CD14-positive monocyte (primary cell): ENCODE results near the gene GSTM4. TPM values are rescaled to one million over a fixed set of nuclear protein-coding genes. Genes with fewer than 3 reads are reported as not detected.

Experiments
- DNase-seq, 3 donors: peaks; one replicate each; pipeline ENCODE4 v3.0.0-alpha.2; 2011 to 2022
- H2AFZ ChIP-seq: 2 replicates; pipeline ENCODE4 v1.6.0; 2012; ENCODE audit warnings: mild to moderate bottlenecking, low read depth, low read length, inconsistent platforms; ENCODE audit not compliant: insufficient read depth, poor library complexity, severe bottlenecking
- H3K27ac ChIP-seq, 2 donors: 1 replicate in 1 of 2; 2 replicates in 1 of 2; pipeline ENCODE4 v1.5.1; 2012 to 2013; ENCODE audit warnings: low read length in 2 of 2, control low read depth in 1 of 2, inconsistent platforms in 1 of 2, low read depth in 1 of 2, mild to moderate bottlenecking in 1 of 2
- H3K27me3 ChIP-seq, 2 donors: one replicate each; pipeline versions ENCODE4 v1.6.0 to v1.6.1; 2011 to 2013; ENCODE audit warnings: low read length in 2 of 2; ENCODE audit not compliant: control insufficient read depth in 2 of 2, insufficient read depth in 2 of 2
- H3K36me3 ChIP-seq, 2 donors: replicated peaks in 1 of 2; 1 replicate in 1 of 2; 2 replicates in 1 of 2; pipeline versions ENCODE4 v1.5.1 to v1.6.1; 2012 to 2013; ENCODE audit warnings: low read length in 2 of 2, control low read depth in 1 of 2, inconsistent platforms in 1 of 2, mild to moderate bottlenecking in 1 of 2; ENCODE audit not compliant: insufficient read depth in 2 of 2, control insufficient read depth in 1 of 2
- H3K4me1 ChIP-seq, 2 donors: 1 replicate in 1 of 2; 2 replicates in 1 of 2; pipeline versions ENCODE4 v1.5.1 to v1.6.1; 2012 to 2013; ENCODE audit warnings: low read length in 2 of 2, control low read depth in 1 of 2, inconsistent platforms in 1 of 2, mild to moderate bottlenecking in 1 of 2, moderate library complexity in 1 of 2; ENCODE audit not compliant: insufficient read depth in 2 of 2, control insufficient read depth in 1 of 2
- H3K4me2 ChIP-seq: replicated peaks from 2 replicates; pipeline ENCODE3; 2012; ENCODE audit warnings: low read length, moderate library complexity, mild to moderate bottlenecking; ENCODE audit not compliant: poor library complexity, severe bottlenecking; ENCODE audit errors: extremely low read depth
- H3K4me3 ChIP-seq, 3 experiments: fragments of 200-600 bp in 1 of 3; sonication (generic) in 1 of 3; replicated peaks in 1 of 3; 1 replicate in 2 of 3; 2 replicates in 1 of 3; pipeline ENCODE4 v1.5.1; 2011 to 2013; ENCODE audit warnings: low read length in 3 of 3, mild to moderate bottlenecking in 3 of 3, control low read depth in 2 of 3, low read depth in 2 of 3, inconsistent platforms in 1 of 3, moderate library complexity in 1 of 3
- H3K79me2 ChIP-seq: 2 replicates; pipeline ENCODE4 v1.6.0; 2012; ENCODE audit warnings: mild to moderate bottlenecking, control low read depth, inconsistent platforms, low read length, moderate library complexity; ENCODE audit not compliant: insufficient read depth
- H3K9ac ChIP-seq: 2 replicates; pipeline ENCODE4 v1.6.0; 2017; ENCODE audit warnings: low read length, mild to moderate bottlenecking; ENCODE audit not compliant: insufficient read depth, poor library complexity, severe bottlenecking
- H3K9me3 ChIP-seq, 2 donors: replicated peaks in 1 of 2; 1 replicate in 1 of 2; 2 replicates in 1 of 2; pipeline versions ENCODE4 v1.5.1 to v1.6.1; 2012 to 2013; ENCODE audit warnings: low read length in 2 of 2, control low read depth in 1 of 2; ENCODE audit not compliant: control insufficient read depth in 1 of 2, insufficient read depth in 1 of 2
- H4K20me1 ChIP-seq: 2 replicates; pipeline ENCODE4 v1.6.0; 2012; ENCODE audit warnings: mild to moderate bottlenecking, low read length, control low read depth, moderate library complexity; ENCODE audit not compliant: insufficient read depth
- H3K27ac Mint-ChIP-seq, 7 donors: one replicate each; pipeline ENCODE4 v1.8.0; 2020; ENCODE audit warnings: mild to moderate bottlenecking in 7 of 7, mixed read lengths in 7 of 7, moderate library complexity in 6 of 7, inconsistent platforms in 2 of 7
- H3K27me3 Mint-ChIP-seq, 3 donors: one replicate each; pipeline ENCODE4 v1.8.0; 2021 to 2022; ENCODE audit warnings: low read depth in 3 of 3, mild to moderate bottlenecking in 3 of 3, mixed read lengths in 3 of 3, moderate library complexity in 3 of 3, inconsistent platforms in 1 of 3
- H3K36me3 Mint-ChIP-seq, 2 donors: one replicate each; pipeline ENCODE4 v1.8.0; 2020; ENCODE audit warnings: mixed read lengths in 2 of 2, inconsistent platforms in 1 of 2, mild to moderate bottlenecking in 1 of 2
- H3K4me1 Mint-ChIP-seq: one replicate; pipeline ENCODE4 v1.8.0; 2020; ENCODE audit warnings: mild to moderate bottlenecking, mixed read lengths
- H3K4me3 Mint-ChIP-seq, 2 donors: one replicate each; pipeline ENCODE4 v1.8.0; 2020; ENCODE audit warnings: mild to moderate bottlenecking in 2 of 2, mixed read lengths in 2 of 2, moderate library complexity in 1 of 2
- H3K9me3 Mint-ChIP-seq, 7 donors: one replicate each; pipeline ENCODE4 v1.8.0; 2020 to 2022; ENCODE audit warnings: mixed read lengths in 7 of 7, mild to moderate bottlenecking in 6 of 7, moderate library complexity in 6 of 7, inconsistent platforms in 2 of 7
- whole genome bisulfite sequencing: methylation state at CpG from one replicate; pipeline ENCODE4 v1.1.5; 2013; ENCODE audit warnings: missing lambda C conversion rate; ENCODE audit not compliant: insufficient coverage; 5-methylcytosine and 5-hydroxymethylcytosine counted together
- intact Hi-C, 2 donors: fragments of 100-400 bp; cut with micrococcal nuclease; formaldehyde crosslinking; loops; one replicate each; pipeline versions ENCODE4 v1.15.0 to v1.15.1; 2023
- polyA plus RNA-seq, 3 donors: library from polyadenylated mRNA; depleted of rRNA in 1 of 3; unstranded in 2 of 3; stranded (reverse) in 1 of 3; fragments of 300-500 nt in 2 of 3; fragments of >200 nt in 1 of 3; fragmentation: Illumina TruSeq in 2 of 3; gene quantifications; 1 replicate in 2 of 3; 2 replicates in 1 of 3; pipeline ENCODE4 v1.2.3, GENCODE V29; 2012 to 2021
- TF ChIP-seq, protein P1 (sequence below): fragments of 200-600 bp; IDR thresholded peaks from one replicate; pipeline ENCODE4 v1.8.0; 2022; ENCODE audit warnings: antibody characterized with exemption, mild to moderate bottlenecking

Gene GSTM4
- polyA plus RNA-seq, 3 donors, result 11.9 to 22.9 (median 15.9) TPM

DNA sequence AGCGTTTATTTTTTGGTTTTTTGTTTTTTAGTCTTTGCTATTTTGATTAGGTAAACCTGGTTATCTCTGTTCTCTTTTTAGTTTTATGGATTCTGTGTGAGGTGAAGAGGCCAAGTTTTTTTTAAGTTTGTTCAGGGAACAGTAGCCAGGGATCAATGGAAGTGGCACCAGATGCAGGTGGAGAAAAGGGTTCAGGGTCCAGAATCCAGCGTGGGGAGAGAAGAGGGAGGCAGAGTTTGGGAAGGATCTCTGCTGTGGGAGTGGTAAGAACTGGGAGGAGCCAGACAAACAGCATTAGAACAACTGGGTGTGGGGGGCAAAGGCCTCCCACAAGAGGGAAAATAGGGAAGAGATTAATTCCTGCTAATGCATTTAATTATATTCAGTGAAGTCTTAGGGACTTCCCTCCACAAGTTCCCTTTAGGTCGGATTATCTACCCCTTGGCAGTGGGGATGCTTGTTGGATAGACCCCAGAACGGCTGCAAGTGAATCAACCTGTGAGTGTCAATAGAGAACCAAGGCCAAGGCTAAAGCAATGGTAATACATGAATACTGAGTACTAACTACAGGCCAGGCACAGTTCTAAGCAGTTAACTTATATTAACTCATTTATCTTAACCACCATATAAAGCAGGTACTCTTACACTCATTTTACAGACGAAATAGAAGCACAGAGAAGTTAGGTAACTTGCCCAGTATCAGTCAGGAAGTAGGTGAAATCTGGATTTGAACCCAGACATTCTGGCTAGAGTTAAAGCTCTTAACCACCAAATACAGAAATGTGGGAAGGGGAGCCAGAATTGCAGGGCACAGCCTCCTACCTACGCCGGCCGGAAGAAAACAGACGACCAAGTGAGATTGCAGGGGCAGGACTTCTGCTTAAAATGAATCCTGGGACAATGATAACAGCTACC lies 37.0 kb upstream of the GSTM4 start:
- H3K9ac ChIP-seq, result peak overlapping the region; percentile 98
- peaks cover 47% of the 10 kb centered on the region for H3K79me2 ChIP-seq
- peak overlapping the region; percentile 99 for H3K27ac ChIP-seq
- no peaks in the 10 kb centered on the region for H3K9me3 ChIP-seq
- WGBS, result 15% methylated on average over 5 of the region's 9 CpGs
- peak overlapping the region in 2 of 3 experiments; percentile 16 to 96 for H3K4me3 ChIP-seq
- H3K36me3 Mint-ChIP-seq, result peaks cover 6 to 26% of the 10 kb centered on the region in 2 donors
- TF ChIP-seq, protein P1, sequence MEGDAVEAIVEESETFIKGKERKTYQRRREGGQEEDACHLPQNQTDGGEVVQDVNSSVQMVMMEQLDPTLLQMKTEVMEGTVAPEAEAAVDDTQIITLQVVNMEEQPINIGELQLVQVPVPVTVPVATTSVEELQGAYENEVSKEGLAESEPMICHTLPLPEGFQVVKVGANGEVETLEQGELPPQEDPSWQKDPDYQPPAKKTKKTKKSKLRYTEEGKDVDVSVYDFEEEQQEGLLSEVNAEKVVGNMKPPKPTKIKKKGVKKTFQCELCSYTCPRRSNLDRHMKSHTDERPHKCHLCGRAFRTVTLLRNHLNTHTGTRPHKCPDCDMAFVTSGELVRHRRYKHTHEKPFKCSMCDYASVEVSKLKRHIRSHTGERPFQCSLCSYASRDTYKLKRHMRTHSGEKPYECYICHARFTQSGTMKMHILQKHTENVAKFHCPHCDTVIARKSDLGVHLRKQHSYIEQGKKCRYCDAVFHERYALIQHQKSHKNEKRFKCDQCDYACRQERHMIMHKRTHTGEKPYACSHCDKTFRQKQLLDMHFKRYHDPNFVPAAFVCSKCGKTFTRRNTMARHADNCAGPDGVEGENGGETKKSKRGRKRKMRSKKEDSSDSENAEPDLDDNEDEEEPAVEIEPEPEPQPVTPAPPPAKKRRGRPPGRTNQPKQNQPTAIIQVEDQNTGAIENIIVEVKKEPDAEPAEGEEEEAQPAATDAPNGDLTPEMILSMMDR, result no peak
- peaks cover 0 to 2% (median 2%) of the 10 kb centered on the region in 7 donors for H3K9me3 Mint-ChIP-seq
- no peak overlapping the region for H2AFZ ChIP-seq
- H3K27me3 ChIP-seq, result no peaks in the 10 kb centered on the region
- peaks cover 31% of the 10 kb centered on the region for H4K20me1 ChIP-seq
- DNase-seq, result peak in 2 of 3 donors; percentile 36 to 59
- peak overlapping the region; percentile 97 for H3K4me2 ChIP-seq
- peaks cover 77 to 85% of the 10 kb centered on the region in 2 donors for H3K4me1 ChIP-seq
- intact Hi-C loops, result loop anchor here in 1 of 2 donors (5.0 kb wide), 1 partner anchor 203 kb away; no protein-coding TSS in a partner anchor
- H3K4me1 Mint-ChIP-seq, result peaks cover 74% of the 10 kb centered on the region
- no peaks in the 10 kb centered on the region for H3K36me3 ChIP-seq
- H3K4me3 Mint-ChIP-seq, result peak overlapping the region; percentile 92 to 97
- H3K27ac Mint-ChIP-seq, result peak overlapping the region; percentile 99 to 100 (median 99)
- peaks cover 0 to 3% (median 0%) of the 10 kb centered on the region in 3 donors for H3K27me3 Mint-ChIP-seq

DNA sequence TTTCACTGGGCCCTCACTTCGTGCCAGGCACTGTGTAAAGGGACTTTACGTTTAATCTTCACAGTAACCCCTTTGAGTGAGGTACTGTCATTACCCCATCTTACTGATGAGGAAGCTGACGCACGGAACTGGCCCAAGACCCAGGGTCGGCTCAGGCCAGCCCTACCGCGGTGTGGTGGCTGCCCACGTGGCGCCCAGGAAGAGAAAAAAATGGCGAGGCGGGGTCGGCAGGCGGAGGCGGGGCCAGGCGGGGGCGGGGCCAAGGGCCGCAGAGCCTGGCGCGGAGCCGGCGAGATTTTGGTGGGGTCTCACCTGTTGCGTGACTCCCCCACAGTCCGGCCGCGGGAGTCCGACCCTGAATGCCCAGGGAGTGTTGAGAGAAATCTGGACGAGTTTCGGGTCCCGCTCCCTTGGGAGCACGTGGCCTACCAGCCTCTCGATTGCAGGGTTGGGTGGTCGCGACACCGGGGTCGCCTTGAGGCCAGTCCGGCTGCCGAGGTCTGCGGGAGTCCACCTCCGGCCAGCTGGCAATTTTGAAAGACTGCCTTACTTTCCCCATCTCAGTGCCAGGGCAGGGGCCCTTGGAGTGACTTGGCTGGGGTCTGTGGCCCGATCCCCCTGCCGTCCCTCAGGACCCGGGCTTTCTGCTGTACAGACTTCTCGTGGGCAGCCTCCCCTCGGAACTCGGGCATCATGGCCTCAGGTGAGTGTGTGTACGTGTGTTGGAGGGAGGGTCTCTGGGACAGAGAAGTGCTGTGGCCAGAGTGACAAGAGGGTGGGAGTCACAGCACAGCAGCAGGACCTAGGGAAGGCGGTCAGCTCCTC lies 36.1 kb upstream of the GSTM4 start, which contains the start of the genes AMPD2 and GNAT2:
Gene AMPD2, plus strand, starts transcription at position 262 of the 825 bp plus-strand sequence. CDS start 1,339 bp downstream, outside the sequence.
Gene GNAT2, minus strand, starts transcription at position 41 of the 825 bp plus-strand sequence. CDS start 6,746 bp downstream, outside the sequence.
- Histone ChIP-seq H3K27me3 (no peaks in the 10 kb centered on the region), H3K36me3 (no peaks in the 10 kb centered on the region), H3K27ac (peak within 1 kb of the TSS; percentile 99), H3K4me3 (peak within 1 kb of the TSS; percentile 77 to 96 (median 96)), H3K79me2 (peaks cover 56% of the 10 kb centered on the region), H3K9me3 (no peaks in the 10 kb centered on the region), H3K4me1 (peaks cover 78 to 85% of the 10 kb centered on the region in 2 donors), H3K4me2 (peak within 1 kb of the TSS; percentile 97), H3K9ac (peak within 1 kb of the TSS; percentile 98), H4K20me1 (peaks cover 40% of the 10 kb centered on the region), H2AFZ (no peak within 1 kb of the TSS)
- Mint-ChIP-seq H3K9me3 (peaks cover 0 to 2% (median 2%) of the 10 kb centered on the region in 7 donors), H3K27me3 (peaks cover 0 to 3% (median 0%) of the 10 kb centered on the region in 3 donors), H3K4me3 (peak within 1 kb of the TSS; percentile 92 to 97), H3K27ac (peak within 1 kb of the TSS; percentile 99 to 100 (median 99)), H3K4me1 (peaks cover 76% of the 10 kb centered on the region), H3K36me3 (peaks cover 6 to 26% of the 10 kb centered on the region in 2 donors)
- intact Hi-C loops, result loop anchor here (2.0 to 5.0 kb wide), 3 partner anchors 71 to 203 kb away; partner anchors contain the start of gene GNAI3 (in 2 of the 2)
- DNase-seq, result peak; percentile 97 to 99 (median 98)
- under 1% methylated on average over 45 of the region's 47 CpGs for WGBS
- TF ChIP-seq, protein P1, result no peak
